Activated naive CD8-positive, alpha-beta T cell treated with anti-CD3 and anti-CD28 coated beads, Interleukin-2, amount 50 U/mL, for 16 hours (primary cell): Measurements from ENCODE around the gene ACIN1.

Source experiments
- DNase-seq: peaks from one replicate; pipeline ENCODE4 v3.0.0-alpha.2; 2020; ENCODE audit warnings: low read depth, low spot score

ACIN1 gene

DNA sequence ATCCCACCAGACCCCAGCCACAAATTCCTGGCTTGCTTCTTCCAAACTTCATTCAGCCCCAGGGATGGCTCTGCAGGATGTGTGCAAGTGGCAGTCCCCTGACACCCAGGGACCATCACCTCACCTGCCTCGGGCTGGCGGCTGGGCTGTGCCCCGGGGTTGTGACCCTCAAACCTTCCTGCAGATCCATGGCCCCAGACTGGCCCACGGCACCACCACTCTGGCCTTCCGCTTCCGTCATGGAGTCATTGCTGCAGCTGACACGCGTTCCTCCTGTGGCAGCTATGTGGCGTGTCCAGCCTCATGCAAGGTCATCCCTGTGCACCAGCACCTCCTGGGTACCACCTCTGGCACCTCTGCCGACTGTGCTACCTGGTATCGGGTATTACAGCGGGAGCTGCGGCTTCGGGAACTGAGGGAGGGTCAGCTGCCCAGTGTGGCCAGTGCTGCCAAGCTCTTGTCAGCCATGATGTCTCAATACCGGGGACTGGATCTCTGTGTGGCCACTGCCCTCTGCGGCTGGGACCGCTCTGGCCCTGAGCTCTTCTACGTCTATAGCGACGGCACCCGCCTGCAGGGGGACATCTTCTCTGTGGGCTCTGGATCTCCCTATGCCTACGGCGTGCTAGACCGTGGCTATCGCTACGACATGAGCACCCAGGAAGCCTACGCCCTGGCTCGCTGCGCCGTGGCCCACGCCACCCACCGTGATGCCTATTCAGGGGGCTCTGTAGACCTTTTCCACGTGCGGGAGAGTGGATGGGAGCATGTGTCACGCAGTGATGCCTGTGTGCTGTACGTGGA is 52.6 kb downstream of the ACIN1 start, which contains the start of gene PSMB11:
Gene PSMB11 (plus strand): TSS at position 51 of the 804 bp plus-strand sequence. CDS start 14 bp downstream, at position 65.
- no peak for DNase-seq

DNA sequence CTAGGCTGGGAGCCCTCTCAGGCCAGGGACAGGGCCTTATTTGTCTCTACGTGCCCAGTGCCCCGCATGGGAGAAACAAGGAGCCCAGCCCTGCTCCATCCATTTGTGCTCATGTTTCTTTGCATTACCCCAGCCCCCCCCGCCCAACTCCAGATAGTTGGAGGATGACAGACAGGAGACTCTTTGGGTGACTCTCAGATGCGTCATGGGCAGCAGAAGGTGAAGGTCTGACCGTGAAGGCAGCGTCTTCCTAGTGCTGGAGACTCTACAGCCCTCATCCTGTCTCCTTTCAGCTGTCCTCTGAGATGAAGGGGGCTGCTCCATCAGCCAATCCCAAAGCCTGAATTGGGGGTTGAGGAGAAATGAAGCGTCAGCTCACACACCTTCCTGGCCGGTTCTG is 53.2 kb downstream of the ACIN1 start:
- no peak for DNase-seq

DNA sequence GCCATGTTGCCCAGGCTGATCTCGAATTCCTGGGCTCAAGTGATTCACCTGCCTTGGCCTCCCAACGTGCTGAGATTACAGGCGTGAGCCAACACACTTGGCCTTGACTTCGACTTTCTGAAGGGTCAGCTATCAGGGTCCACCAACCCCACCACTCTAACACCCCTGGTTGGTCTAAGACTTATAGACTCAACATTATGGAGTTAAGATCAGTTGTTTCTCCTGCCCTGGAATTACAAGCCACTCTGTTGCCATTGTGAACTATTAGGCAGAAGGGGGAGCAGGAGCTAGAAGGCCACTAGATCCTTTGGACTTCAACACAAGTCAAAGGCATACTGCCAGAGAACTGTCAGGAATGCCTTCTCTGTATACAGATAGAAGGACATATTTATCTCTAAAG is 54.8 kb downstream of the ACIN1 start:
- no peak for DNase-seq

DNA sequence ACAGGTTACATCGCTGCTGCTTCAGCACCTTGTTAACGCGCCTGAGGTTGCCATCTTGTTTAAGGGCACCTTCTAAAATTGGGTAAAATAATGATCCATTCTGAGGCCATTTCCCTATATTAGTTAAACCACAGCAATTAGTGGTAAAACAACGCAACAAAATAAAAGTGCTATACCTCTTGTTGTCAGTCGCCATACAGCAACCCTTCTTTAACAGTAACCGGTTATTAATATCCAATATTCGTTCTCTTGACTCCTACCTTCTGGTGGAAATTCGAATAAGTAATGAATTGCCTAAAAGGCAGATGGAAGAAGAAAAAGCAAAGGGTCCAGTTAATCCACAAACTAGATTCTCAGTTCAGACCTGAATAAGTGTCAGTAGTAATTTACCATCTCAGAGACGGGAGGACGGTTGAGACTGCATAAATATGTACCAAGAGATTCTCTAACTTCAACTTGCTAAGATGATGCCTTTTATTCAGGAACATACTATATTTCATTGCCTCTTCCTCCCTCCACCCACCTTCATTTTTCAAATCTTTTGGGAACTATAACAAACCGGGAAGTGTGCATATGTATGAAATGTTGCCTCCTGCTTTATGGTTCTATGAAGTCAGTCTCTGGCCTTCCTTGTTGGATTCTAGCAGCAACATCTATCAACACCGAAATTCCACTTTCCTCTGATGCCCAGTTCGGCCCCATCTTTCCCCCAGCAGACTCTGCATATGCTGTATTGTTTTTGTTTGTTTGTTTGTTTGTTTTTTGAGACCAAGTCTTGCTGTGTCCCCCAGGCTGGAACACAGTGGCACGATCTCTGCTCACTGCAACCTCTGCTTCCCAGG is 59.4 kb downstream of the ACIN1 start:
- no peak for DNase-seq

DNA sequence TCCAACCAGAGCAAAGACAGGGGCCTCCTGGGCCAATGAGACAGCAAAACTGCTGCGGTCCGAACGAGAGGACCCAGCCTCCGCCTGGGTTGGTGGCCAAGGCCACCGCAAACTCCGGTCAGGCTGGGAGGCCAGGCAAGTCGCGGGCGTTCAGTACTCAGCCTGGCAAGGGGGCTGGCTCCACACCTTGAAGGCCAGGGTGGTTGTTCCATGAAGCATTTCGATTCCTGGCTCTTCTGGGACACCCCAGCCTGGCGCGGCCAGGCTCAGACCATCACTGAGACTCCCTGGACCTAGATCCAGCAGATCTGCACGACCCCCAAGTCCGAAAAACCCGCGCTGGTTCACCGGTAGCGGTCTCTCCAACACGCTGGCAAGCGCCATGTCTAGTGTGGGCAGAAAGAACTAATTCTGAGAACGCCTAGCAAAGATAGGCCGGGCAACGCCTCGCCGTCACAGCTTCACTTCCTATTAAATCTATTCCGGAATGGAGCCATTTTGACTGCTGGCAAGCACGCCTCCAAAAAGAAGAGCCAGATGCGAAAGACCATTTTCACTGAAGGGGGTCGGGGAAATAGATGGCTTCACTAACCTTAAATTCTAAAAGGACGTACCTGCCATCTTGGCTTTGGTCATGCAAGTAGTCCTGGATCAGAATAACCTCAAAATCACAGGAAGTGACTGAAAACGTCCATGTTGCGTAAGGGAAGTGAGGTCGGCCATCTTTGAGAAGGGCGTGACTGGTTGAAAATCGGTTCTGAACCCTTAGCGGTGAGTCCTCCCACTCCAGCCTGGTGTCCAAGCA is 60.2 kb downstream of the ACIN1 start, which contains the start of gene PSMB5:
Gene PSMB5 (minus strand): TSS at position 403 of the 805 bp plus-strand sequence. CDS start 19 bp downstream, at position 384.
- DNase-seq, result peak; percentile 73

DNA sequence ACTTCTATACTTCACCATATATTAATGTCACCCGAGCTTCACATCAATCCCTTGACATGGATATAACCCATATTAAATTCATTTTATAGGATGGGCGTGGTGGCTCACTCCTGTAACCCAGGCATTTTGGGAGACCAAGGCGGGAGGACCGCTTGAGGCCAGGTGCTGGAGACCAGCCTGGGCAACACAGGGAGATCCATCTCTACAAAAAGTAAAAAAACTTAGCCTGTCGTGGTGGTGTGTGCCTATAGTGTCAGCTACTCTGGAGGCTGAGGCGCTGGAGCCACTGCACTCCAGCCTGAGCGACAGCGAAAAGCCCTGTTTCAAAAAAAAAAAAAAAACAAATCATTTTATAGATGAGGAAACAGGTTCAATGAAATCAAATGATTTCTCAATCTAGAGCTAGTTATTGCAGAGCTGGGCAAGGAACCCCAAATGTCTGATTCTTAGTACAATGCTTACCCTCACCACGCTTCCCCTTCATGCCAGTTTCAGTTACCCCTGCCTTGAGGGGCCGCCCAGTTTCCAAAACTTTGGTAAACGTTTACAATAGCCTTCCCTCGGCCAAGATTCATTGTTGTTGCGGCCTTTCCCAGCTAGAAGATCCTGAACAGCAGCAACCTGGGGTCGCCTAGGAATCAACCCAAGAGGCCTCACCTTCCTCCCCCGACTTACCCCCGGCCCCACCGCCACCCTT is 61.0 kb downstream of the ACIN1 start:
- no peak for DNase-seq

DNA sequence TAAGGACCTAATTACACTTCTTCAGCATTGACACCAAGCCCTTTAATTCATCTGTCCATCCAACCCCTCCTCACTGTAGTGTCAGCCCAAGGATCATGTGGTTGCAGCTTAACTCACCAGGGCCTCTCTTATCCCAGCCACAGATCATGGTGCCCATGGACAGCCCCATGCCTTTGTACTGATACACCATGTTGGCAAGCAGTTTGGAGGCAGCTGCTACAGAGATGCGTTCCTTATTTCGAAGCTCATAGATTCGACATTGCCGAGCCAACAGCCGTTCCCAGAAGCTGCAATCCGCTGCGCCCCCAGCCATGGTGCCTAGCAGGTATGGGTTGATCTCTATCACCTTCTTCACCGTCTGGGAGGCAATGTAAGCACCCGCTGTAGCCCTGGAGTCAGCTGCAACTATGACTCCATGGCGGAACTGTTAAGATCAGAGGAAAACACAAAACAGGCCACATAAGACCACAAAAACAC is 61.6 kb downstream of the ACIN1 start:
- DNase-seq, result no peak

DNA sequence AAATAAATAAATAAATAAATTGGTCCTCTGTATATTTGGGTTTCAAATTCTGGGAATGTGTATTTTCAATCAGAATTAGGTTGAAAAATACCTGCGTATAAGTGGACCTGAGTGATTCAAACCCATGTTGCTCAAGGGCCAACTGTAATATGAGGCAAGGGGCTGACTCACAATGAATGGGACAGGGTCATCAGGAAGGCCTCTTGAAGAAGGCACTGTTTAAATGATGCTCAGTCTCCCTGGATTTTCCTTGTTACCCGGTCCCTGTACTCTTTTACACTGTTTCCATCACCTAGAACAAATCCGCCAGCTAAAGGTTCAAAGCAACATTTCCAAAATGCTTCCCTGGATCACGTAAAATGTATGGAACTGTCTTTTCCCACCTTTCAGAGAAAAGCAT is 64.0 kb downstream of the ACIN1 start:
- DNase-seq, result no peak

DNA sequence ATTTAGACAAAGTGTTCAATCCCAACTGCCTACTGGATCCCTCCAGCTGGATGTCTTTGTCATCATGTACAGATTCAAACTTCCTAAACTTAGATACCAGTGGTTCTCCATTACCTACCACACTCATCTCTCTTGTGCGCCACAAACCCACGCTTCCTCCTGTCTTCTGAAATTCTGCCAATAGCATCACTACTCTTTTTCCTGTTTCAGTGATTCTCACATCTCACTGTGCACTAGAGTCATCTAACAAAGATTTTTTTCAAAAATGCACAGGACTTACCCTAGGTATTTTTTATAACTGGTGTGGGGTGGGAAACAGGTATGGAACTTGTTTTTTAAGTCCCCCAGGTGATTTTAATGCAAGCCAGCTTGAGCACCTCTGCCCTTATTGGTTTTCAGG is 66.1 kb downstream of the ACIN1 start:
- DNase-seq, result no peak

DNA sequence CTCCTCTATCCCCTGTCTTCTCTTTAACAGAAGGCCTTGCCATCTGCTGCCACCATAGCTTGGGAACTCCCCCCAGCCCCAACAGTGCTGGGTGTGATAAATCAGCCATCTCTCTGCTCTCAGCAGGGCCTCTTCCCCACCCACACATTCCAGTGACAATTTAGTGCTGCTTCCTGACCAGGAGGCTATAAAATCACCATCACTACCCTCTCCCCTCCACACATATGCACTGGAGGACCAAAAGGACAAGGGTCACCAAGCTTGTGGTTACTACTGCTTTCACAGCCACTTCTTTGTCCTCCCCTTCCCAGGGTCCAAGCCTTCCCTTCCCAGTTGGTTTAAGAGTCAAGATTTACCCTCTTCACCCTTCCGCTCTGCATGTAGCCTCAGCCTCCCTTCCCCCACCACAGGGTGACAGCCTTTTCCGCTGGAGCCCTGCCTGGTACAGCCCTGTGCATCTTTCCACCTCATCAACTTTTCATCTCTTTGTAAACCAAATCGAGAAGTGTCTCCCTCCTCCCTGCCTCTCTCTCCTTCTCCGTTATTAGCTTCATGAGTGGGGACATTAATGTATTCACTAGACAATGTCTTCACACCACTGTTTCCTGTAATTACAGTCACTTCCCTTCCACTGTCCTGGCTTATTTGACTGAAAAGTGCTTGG is 69.7 kb downstream of the ACIN1 start:
- DNase-seq, result no peak

DNA sequence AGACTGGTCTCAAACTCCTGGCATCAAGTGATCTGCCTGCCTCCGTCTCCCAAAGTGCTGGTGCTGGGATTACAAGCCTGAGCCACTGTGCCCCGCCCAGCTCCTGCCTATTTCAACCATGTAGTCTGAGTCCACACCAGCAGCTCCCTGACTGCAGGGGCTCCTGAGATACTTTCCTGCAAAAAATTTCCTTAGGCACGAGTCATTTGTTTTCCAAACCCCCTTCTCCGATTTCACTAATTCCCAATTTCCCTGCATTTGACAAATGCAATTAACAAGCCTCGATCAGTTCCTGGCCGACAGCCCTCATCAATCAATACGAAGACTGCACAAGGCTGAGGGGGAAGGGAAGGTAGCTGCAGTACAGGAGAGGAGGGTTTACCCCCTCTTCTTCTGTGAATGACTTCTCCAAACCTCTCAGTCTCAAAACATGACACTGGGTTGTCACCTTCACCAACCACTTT is 70.3 kb downstream of the ACIN1 start:
- no peak for DNase-seq

DNA sequence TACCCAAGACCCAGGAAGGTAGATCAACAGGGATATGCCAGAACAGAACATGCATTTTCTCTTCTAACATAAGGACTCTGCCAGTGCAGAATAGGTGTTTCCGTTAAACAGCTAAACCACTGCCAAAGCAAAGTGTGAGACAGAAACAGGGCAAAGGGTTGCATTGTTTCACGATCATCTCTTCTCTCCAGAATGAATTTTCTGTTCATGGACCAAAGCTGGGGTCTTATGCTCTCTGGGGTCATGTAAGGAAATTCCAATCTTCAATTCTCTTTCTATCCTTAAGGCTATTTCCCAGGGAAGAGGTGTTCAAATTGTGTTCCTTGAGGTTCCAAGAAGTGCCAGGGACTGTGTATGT is 71.2 kb downstream of the ACIN1 start:
- no peak for DNase-seq

DNA sequence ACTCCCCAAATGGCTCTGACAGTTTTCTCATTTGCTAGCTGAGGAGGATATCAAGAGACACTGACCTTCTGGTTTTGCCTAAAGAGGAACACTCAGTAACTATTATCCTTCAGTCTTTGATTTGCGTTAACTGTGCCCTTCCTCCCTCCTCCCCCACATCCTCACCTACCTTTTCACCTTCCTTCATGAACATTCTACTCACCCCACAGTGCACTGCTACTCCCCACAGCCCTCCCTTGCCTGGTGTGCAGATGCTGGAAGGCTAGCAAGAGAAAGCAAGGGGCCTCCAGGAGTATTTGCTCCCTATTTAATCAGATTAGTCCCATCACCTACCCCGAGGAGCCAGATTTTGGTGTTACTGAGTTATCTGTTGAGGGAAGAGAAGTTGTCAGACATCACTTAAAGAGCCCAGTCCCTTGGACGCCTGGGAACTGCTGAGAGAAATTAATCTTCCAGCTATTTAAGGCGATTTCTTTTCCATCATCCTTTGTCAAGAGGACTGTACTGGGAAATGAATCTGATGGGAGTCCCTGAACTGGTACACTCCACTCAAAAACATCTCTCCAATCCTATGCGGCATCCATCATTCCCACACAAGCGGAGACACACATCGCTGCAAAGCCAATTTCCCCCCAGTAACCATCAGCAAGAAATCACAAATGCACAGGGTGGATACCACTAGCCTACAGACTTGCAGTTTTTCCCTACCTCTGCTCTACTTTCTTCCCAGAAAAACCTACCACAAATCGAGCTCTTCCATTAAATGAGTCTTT is 71.7 kb downstream of the ACIN1 start:
- DNase-seq, result no peak

DNA sequence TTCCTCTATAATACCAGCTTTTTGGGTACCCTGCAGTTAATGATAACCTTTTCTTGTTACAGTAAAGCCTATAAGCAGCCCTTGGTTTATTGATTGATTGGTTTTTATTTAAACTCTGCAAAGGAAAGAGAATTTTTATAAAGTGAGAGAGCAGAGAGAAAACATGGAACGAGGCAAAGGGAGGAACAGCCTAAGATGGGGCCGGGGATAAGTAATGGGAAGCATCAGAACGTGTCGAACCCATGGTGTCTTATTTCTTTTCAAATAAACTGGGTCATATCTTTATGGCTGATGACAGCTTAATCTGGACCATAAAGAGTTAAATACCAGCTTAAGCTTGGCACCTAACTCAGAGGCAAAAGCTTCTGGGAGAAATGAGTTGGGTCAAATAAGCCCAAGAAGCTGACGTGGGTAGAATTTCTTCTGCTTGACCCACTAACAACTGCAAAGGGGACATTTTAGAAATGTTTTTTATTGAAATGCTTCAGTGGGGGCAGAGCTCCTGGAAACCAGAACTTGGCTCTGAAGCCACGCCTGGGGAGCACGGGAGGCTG is 73.0 kb downstream of the ACIN1 start:
- DNase-seq, result no peak

DNA sequence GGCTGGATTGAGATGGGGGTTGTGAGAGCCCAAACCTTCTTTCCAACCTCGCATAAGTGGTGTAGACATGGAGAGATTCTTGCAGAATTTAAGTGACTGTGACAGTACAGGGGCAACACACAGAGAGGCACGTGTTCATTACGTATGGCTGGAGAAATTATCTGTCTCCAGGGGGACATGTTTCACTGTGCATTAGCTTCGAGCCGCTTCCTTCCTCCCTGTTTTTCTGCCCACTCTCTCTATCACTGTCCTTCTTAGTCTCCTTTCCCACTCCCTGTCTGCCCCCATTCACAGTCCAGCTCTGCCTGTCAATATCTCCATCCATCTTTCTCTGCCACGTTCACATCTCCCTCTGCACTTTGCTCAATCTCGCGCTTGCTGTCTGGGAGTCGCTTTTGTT is 73.5 kb downstream of the ACIN1 start:
- no peak for DNase-seq

DNA sequence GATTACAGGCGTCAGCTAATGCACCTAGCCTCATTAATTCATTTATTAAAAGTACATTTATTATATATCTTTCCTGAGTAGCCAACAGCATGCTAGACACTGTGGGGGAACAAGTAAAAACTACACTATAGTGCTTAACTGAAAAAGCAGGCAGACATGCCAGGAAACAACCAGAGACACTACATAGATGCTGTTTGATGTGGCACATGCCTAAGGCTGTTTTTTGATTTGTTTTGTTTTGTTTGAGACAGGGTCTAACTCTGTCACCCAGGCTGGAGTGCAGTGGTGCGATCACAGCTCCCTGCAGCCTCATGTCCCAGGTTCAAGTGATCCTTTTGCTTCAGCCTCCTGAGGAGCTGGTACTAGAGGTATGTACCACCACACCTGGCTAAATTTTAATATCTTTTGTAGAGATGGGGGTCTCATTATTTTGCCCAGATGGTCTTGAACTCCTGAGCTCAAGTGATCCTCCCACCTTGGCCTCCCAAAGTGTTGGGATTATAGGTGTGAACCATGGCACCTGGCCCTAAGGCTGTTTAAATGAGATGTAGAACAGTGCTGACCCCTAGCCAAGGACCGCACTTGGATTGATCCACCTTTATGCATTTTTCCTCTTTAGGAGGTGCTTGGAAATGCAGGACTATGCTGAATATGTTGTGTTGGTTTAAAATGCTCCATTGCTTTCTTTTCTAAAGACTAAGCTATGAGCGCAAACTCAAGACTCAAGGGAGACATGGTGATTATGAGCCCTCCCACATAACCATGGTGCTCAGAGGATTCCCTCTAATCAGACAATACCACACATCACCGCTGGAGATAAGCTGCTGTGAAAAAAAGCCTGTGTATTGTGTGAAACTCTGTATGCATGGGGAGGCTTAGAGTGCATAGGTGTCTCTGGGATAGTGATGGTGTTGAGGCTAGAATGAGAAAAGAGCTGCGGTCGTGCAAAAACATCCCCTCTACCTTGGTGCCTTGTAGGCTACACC is 74.5 kb downstream of the ACIN1 start:
- no peak for DNase-seq

DNA sequence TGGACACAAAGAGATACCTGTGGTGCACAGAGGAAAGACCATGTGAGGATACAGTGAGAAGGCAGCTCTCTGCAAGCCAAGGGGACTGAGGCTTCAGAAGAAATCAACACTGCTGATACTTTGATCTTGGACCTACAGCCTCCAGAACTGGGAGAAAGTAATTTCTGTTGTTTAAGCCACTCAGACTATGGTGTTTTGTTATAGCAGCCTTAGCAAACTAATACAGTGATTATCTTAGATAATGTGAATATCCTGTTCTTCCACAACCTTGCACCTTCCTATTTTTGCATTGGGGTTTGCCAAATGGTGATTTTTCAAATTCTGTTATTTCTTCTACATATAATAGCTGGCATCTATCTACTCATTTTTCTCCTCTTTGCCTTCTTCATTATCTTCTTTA is 76.8 kb downstream of the ACIN1 start:
- no peak for DNase-seq

DNA sequence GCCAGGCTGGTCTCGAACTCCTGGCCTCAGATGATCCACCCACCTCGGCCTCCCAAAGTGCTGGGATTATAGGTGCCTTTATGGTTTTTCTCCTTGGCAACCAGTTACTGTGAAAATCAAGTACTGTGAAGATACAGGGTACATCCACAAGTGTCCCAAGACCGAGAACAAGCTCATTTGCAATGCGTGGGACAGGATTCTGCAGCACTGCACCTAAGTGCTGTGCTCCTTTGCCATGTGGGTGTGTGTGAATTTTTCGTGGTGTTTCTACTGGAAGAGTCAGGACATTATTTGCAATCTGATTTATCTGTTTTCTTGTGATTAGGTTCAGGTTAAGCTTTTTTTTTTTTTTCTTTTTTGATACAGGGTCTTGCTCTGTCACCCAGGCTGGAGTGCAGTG is 77.8 kb downstream of the ACIN1 start:
- no peak for DNase-seq
